Measurements from ENCODE around the gene FAM241B. TPM values are rescaled to one million over a fixed set of nuclear protein-coding genes. Genes with fewer than 3 reads are reported as not detected.

The FAM241B gene
- polyA plus RNA-seq, 1 experiment = 0.37 TPM

- H3K9me3 ChIP-seq (ENCODE audit: control insufficient read depth, insufficient read depth, low read length) = no peaks in the 10 kb centered on the region
- TF ChIP-seq CTCF (IDR thresholded peaks at IDR 0.05; ENCODE audit: low read depth, low read length) = no peak
- no peak overlapping the region for H3K27ac ChIP-seq (ENCODE audit: low read depth, low read length)
- ChIA-PET CTCF (interaction anchor here (1.3 kb wide), 1 partner anchor 37 kb away, joined by 3 read pairs; no protein-coding TSS in a partner anchor), POLR2A (interaction anchor here (0.6 kb wide), 1 partner anchor 1907 kb away, joined by 4 read pairs; no protein-coding TSS in a partner anchor)
- DNase-seq (ENCODE audit: low read depth, low spot score) = no peak
- no peak overlapping the region for H3K4me3 ChIP-seq (ENCODE audit: low read depth, low read length)
- H3K27me3 ChIP-seq (ENCODE audit: control insufficient read depth, insufficient read depth, low read length) = peaks cover 75% of the 10 kb centered on the region
Measured at GRCh38 chr10:69679736-69680135, 49.7 kb downstream of the FAM241B start.

GRCh38 chr10:69680610-69681009 is 50.6 kb downstream of the FAM241B start:
- ChIA-PET CTCF (interaction anchor here (1.3 kb wide), 1 partner anchor 36 kb away, joined by 3 read pairs; no protein-coding TSS in a partner anchor), POLR2A (interaction anchor here (0.6 kb wide), 1 partner anchor 1906 kb away, joined by 4 read pairs; no protein-coding TSS in a partner anchor)
- TF ChIP-seq CTCF (IDR thresholded peaks at IDR 0.05; ENCODE audit: low read depth, low read length) = no peak
- no peak overlapping the region for H3K27ac ChIP-seq (ENCODE audit: low read depth, low read length)
- peaks cover 69% of the 10 kb centered on the region for H3K27me3 ChIP-seq (ENCODE audit: control insufficient read depth, insufficient read depth, low read length)
- H3K9me3 ChIP-seq (ENCODE audit: control insufficient read depth, insufficient read depth, low read length) = no peaks in the 10 kb centered on the region
- no peak overlapping the region for H3K4me3 ChIP-seq (ENCODE audit: low read depth, low read length)
- DNase-seq (ENCODE audit: low read depth, low spot score) = no peak

- Histone ChIP-seq H3K9me3 (ENCODE audit: control insufficient read depth, insufficient read depth, low read length) (no peaks in the 10 kb centered on the region; the same call in 1 of the 2 replicates), H3K4me3 (ENCODE audit: low read depth, low read length) (no peak overlapping the region), H3K27ac (ENCODE audit: low read depth, low read length) (no peak overlapping the region), H3K27me3 (ENCODE audit: control insufficient read depth, insufficient read depth, low read length) (peaks cover 62% of the 10 kb centered on the region)
- CTCF ChIA-PET = no interaction called here
- POLR2A ChIA-PET = no interaction called here
- TF ChIP-seq CTCF (IDR thresholded peaks at IDR 0.05; ENCODE audit: low read depth, low read length) = no peak
- DNase-seq (ENCODE audit: low read depth, low spot score) = no peak
Measured at GRCh38 chr10:69681436-69681835, 51.4 kb downstream of the FAM241B start.

GRCh38 chr10:69682955-69683474 is 53.0 kb downstream of the FAM241B start:
- POLR2A ChIA-PET = no interaction called here
- no peak overlapping the region for H3K4me3 ChIP-seq (ENCODE audit: low read depth, low read length)
- no peaks in the 10 kb centered on the region; the same call in 1 of the 2 replicates for H3K9me3 ChIP-seq (ENCODE audit: control insufficient read depth, insufficient read depth, low read length)
- TF ChIP-seq CTCF (IDR thresholded peaks at IDR 0.05; ENCODE audit: low read depth, low read length) = no peak
- no peak overlapping the region for H3K27ac ChIP-seq (ENCODE audit: low read depth, low read length)
- peaks cover 58% of the 10 kb centered on the region for H3K27me3 ChIP-seq (ENCODE audit: control insufficient read depth, insufficient read depth, low read length)
- CTCF ChIA-PET = interaction anchor here (1.0 kb wide), 2 partner anchors 13 to 17 kb away, joined by 3 read pairs; no protein-coding TSS in a partner anchor
- no peak for DNase-seq (ENCODE audit: low read depth, low spot score)

Other genes with a start within 250 kb of the FAM241B start
- 0.10 TPM in 1 of 2 replicates, not detected in the other for gene TACR2, start 213.3 kb upstream of the FAM241B start, polyA plus RNA-seq (2011; rRNA removed)
- gene TSPAN15, start 178.8 kb upstream of the FAM241B start, polyA plus RNA-seq (2011; rRNA removed) = 0.35 and 0.38 TPM in 2 replicates
- not detected in 2 replicates for gene NEUROG3, start 56.8 kb upstream of the FAM241B start, polyA plus RNA-seq (2011; rRNA removed)
- 10.9 and 13.1 TPM in 2 replicates for gene COL13A1, start 171.7 kb downstream of the FAM241B start, polyA plus RNA-seq (2011; rRNA removed)